ENCODE results near the gene NKD2. TPM values are rescaled to one million over a fixed set of nuclear protein-coding genes. Genes with fewer than 3 reads are reported as not detected.

The NKD2 gene
- total and polyA plus RNA-seq, 9 of the 15 experiments (the other 6 are each of a cell fraction or from before 2014, with no cell fraction given) = 0.09 to 0.64 (median 0.27) TPM; not detected in 5

- H4K20me1 ChIP-seq (replicated peaks; ENCODE audit: control insufficient read depth, insufficient read depth, low read length) = no peaks in the 10 kb centered on the region
- H3K27ac ChIP-seq (ENCODE audit: extremely low read depth, low read depth, low read length) = no peak overlapping the region
- no peak overlapping the region for H3K4me3 ChIP-seq
- intact Hi-C loops (cut with micrococcal nuclease) (no loop called here), in situ Hi-C loops (cut with MboI) (no loop called here)
- ChIA-PET POLR2A (interaction anchor here (0.6 to 1.0 kb wide), 4 partner anchors 8 to 750 kb away, joined by 3 to 4 read pairs (median 4); no protein-coding TSS in a partner anchor), CTCF (ENCODE audit: low intra/inter-chr PET ratio) (no interaction called here)
- no peak for ATAC-seq
- H3K79me2 ChIP-seq (ENCODE audit: control insufficient read depth, insufficient read depth, low read length) = no peaks in the 10 kb centered on the region
- H2AFZ ChIP-seq (ENCODE audit: low read depth, low read length) = no peak overlapping the region
- no peaks in the 10 kb centered on the region for H3K9me1 ChIP-seq (ENCODE audit: control insufficient read depth, insufficient read depth, low read length)
- no peak for DNase-seq (ENCODE audit: extremely low read depth in 1 of 4, low spot score in 3 of 4)
- WGBS (ENCODE audit: insufficient coverage, low coverage, missing lambda C conversion rate) = 9% methylated on average over 29 of the region's 29 CpGs
- peaks cover 34 to 48% of the 10 kb centered on the region in 2 experiments for H3K27me3 ChIP-seq (ENCODE audit: control insufficient read depth in 2 of 2, insufficient read depth in 2 of 2, low read length in 2 of 2)
- no peak for FAIRE-seq
- no peak overlapping the region for H3K4me2 ChIP-seq (ENCODE audit: insufficient read depth, low read length)
- no peak for TF ChIP-seq EP400 (IDR thresholded peaks at IDR 0.05)
- no peak for TF ChIP-seq SIN3B (IDR thresholded peaks at IDR 0.05; ENCODE audit: low read depth)
- TF ChIP-seq HSF4 (CRISPR knock-in tag; IDR thresholded peaks at IDR 0.05; ENCODE audit: borderline replicate concordance) = no peak
- no peak for TF ChIP-seq RUNX1 (IDR thresholded peaks at IDR 0.05; ENCODE audit: low read depth)
- TF ChIP-seq PRPF4 (IDR thresholded peaks at IDR 0.05; ENCODE audit: insufficient read depth, low read depth, low read length, poor library complexity, severe bottlenecking) = no peak
- TF ChIP-seq NKRF (IDR thresholded peaks at IDR 0.05; ENCODE audit: borderline replicate concordance) = no peak
- H3K9me3 ChIP-seq (replicated peaks; ENCODE audit: control insufficient read depth, insufficient read depth, low read depth, low read length) = no peaks in the 10 kb centered on the region
- no peaks in the 10 kb centered on the region for H3K36me3 ChIP-seq (ENCODE audit: control insufficient read depth, insufficient read depth, low read length)
- H3K9ac ChIP-seq (ENCODE audit: insufficient read depth in 1 of 2, low read depth in 2 of 2, low read length in 2 of 2) = no peak overlapping the region
- no TSS peak for BruUV-seq (replicated peaks)
- H3K4me1 ChIP-seq (replicated peaks in 1 of 2; ENCODE audit: control insufficient read depth in 2 of 2, insufficient read depth in 2 of 2, low read length in 2 of 2) = peaks cover 0 to 11% of the 10 kb centered on the region in 2 experiments; a peak in 1 of 5 replicates
Observed at GRCh38 chr5:976849-977751, 31.5 kb upstream of the NKD2 start.

Data from K562 (cell line).